LNCAP (cell line): ENCODE results near the gene CHCHD1.
A peak's percentile ranks its signal among the peaks of the same experiment; 100 is the strongest.

Source experiments
- TF ChIP-seq, protein P1 (sequence below): fragments of 450-650 bp; IDR thresholded peaks from 2 replicates; pipeline ENCODE4 v1.5.1; 2017; ENCODE audit warnings: mild to moderate bottlenecking

CHCHD1 gene

DNA sequence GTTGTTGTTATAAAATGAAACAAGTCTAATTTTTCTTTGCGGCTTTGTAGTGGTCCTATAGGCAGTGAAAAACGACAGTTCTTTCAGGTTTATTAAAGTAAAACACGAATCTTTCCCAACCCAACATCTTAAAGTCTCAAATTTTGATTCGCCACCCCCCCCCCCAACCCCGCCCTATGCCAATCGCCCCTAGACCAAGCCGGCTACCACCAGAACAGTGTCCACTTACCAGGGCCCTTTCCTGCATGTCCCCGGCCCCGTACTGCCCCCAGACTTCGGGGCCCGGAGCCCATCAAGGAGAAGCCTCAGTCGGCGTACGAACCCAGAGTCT lies 335 bp upstream of the CHCHD1 start:
- TF ChIP-seq, protein P1, sequence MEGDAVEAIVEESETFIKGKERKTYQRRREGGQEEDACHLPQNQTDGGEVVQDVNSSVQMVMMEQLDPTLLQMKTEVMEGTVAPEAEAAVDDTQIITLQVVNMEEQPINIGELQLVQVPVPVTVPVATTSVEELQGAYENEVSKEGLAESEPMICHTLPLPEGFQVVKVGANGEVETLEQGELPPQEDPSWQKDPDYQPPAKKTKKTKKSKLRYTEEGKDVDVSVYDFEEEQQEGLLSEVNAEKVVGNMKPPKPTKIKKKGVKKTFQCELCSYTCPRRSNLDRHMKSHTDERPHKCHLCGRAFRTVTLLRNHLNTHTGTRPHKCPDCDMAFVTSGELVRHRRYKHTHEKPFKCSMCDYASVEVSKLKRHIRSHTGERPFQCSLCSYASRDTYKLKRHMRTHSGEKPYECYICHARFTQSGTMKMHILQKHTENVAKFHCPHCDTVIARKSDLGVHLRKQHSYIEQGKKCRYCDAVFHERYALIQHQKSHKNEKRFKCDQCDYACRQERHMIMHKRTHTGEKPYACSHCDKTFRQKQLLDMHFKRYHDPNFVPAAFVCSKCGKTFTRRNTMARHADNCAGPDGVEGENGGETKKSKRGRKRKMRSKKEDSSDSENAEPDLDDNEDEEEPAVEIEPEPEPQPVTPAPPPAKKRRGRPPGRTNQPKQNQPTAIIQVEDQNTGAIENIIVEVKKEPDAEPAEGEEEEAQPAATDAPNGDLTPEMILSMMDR = no peak

DNA sequence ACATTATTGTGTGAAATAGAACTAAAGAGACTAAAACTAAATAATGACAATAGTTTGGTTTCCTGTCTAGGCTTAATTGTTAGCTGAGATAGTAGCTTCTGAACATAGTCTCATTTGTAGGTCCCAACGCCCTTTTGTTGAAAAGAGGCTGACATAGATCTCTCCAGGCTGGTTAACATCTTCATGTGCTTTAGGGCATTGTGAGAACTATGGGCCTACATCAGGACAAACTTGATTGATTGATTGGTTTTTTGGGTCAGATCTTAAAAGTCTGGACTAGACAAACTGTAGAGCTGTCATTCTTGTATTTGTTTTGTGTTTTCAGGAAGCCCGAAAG lies 869 bp downstream of the CHCHD1 start:
- TF ChIP-seq, protein P1 = no peak

DNA sequence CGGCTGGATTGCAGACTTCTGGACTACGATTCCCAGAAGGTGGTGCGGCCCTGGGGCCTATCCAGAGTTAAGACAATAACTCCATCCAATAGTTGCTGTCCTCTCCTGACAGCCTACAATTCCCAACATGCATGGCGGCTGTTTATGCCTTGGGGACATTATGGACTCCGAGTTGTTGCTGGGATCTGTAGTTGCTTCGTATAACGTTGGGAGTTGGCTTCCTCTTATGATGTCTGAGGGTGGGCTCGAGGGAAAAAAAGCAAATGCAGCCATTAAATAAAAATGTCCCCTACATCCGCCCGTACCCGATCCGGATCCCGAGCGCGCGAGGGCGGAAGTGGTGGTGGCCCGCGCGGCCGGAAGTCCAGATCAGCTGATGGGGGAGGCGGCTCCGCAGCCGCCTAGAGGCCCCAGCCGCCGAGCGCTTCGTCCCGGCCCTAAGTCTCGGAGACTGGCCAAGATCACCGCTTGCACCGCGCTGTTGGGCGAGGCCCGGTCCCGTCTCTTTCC lies 3.4 kb downstream of the CHCHD1 start, which contains the start of gene ZSWIM8:
TSS of gene ZSWIM8 (plus strand) at position 396 of the 510 bp plus-strand sequence. CDS start 273 bp downstream, outside the sequence.
- TF ChIP-seq, protein P1 = no peak

- TF ChIP-seq, protein P1 = no peak
These were observed 4.1 kb downstream of the CHCHD1 start for GRCh38 chr10:73785721-73786511.

DNA sequence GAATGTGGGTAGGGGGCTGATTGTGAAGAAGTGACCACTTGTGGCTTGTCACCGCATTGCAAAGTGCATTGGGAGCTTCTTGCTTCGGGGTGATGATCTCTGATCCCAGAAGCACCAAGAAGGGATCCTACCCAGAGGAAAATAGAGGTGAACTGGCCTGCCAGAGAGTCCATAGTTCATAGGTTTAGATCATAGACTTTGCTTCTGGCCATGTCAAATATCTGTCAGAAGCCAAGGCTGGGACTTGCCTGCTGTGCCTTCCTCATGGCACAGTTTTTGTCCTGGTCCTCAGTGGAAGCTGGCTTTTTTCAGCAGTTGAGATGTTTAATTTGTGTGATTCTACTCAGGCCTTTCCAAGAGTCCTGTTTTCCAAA lies 4.7 kb downstream of the CHCHD1 start:
- TF ChIP-seq, protein P1 = peak; percentile 12; the same call in 1 of the 2 replicates

GRCh38 chr10:73788864-73789658 lies 7.2 kb downstream of the CHCHD1 start:
- TF ChIP-seq, protein P1 = no peak

GRCh38 chr10:73789659-73790055 lies 7.8 kb downstream of the CHCHD1 start:
- TF ChIP-seq, protein P1 = no peak
